GM21381 (cell line): ENCODE results near the gene CDK2.
"Not testable (repeated sequence)": the region's sequence is repeated elsewhere in the genome, so short reads cannot be mapped to it uniquely, and the experiment has no call there.

Experiments
- ATAC-seq: cut with Tn5 transposase; IDR thresholded peaks from one replicate; pipeline ENCODE4 v1.9.1; 2021; ENCODE audit warnings: mild to moderate bottlenecking, moderate library complexity; ENCODE audit not compliant: unreplicated experiment

CDK2 gene

DNA sequence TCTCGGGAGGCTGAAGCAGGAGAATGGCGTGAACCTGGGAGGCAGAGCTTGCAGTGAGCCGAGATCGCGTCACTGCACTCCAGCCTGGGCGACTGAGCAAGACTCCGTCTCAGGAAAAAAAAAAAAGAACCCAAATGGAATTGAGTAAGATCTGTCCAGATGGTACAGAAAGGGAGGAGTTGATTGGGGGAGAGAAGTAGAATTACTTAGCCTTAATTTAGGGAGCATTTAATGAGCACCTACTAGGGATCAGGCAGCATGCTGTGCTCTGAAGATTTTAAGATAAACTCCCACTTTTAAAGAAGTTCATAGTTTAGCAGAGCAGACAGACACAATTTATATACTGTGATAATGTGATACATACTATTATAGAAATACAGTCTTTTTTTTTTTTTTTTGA lies 11.8 kb downstream of the CDK2 start:
- no peak for ATAC-seq

DNA sequence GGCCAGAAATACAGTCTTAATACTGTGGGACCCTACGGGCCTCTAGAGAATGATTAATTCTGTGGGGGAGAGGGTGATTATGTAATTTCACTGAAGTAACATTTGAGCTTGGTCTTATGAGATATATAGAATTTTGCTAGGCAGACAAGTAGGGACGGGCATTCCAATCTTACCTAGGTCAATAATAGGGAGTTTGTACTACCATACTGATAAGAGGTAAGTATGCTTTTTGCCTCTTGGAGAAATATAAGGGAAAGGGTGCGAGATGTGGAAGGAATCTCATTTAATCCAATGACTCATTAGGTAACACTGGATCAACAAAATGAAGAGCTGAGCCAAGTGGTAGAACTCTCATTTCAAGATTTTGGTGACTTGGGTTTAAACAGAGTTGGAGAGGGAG lies 12.4 kb downstream of the CDK2 start:
- no peak for ATAC-seq

DNA sequence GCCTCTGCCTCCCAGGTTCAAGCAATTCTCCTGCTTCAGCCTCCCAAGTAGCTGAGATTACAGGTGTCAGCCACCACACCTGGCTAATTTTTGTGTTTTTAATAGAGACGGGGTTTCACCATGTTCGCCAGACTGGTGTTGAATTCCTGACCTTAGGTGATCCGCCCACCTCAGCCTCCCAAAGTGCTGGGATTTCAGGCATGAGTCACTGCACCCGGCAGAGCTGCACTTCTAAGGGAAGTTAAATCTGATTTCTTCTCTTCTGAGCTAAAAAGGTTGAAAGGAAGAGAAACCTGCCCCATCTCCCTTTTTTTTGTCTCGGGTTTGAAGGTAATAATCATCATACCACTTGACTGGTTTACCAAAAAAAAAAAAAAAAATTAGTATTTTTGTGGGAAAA lies 15.3 kb downstream of the CDK2 start:
- not testable (repeated sequence) for ATAC-seq

GRCh38 chr12:55982319-55982936 lies 15.8 kb downstream of the CDK2 start:
- no peak for ATAC-seq

DNA sequence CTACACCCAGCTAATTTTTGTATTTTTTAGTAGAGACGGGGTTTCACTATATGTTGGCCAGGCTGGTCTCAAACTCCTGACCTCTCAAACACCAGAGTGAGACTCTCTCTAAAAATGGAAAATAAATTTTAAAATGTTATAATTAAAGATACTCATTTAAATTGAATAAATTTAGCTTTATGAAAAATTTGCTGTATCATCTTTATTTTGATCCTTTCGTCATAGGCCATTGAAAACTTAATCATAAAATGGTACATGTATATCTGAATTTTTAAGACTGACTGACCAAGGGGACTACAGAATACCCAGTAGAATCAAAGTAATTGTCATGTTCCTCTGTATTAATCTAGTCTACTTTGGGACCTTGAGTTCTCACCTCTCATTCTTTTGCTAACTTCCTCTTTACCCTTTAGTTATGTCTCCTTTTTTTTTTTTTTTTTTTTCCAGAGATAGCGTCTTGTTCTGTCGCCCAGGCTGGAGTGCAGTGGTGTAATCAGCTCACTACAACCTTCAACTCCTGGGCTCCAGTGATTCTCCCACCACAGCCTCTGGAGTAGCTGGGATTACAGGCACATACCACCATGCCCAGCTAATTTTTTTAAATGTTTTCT lies 16.7 kb downstream of the CDK2 start:
- ATAC-seq, result no peak

GRCh38 chr12:55984861-55985260 lies 18.2 kb downstream of the CDK2 start:
- no peak for ATAC-seq

DNA sequence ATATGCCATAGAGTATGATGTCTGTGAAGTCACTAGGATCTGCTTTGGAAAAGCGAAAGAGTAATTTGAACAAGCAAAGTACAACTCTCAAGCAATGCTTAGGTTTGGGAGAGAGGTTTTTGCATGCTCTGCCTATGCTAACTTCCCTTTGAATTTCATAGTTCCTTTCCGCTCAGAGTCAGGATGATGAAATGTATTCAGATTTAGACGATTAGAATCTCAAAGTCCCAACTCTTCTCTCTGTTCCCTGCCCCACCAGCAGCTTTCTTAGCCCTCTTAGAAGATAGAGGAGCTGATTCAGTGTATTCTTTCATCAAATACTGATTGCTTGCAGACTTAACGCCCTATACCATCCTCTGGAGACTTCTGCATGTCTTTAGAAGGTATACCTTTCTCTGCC lies 18.7 kb downstream of the CDK2 start:
- ATAC-seq, result no peak

DNA sequence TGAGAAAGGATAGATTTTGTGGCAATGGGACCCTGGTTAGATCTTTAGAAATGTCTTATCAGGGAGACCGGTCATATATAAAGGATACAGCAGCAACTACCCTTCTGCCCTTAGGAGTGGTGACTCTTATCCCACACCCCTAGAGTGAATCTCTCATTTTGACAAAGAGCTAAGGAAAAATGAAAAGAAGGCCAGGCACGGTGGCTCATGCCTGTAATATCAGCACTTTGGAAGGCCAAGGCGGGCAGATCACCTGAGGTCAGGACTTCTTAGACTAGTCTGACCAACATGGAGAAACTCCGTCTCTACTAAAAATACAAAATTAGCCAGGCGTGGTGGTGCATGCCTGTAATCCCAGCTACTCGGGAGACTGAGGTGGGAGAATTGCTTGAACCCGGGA lies 19.3 kb downstream of the CDK2 start:
- ATAC-seq, result not testable (repeated sequence)

DNA sequence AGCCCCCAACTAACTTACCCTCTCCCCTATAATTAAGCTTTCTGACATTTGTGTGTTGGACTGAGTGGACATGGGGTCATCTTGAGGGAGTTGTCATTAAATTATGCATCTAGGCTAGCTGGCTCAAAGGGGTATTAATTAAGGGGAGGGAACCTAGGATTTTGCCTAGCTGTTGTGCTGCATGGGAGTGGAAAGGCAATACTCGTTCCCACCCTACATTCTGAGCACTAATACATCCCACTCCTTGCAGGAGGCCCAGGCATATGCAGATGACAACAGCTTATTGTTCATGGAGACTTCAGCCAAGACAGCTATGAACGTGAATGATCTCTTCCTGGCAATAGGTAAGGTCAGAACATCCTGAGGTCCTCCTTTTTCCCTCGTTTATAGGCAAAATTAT lies 24.5 kb downstream of the CDK2 start:
- ATAC-seq, result no peak

GRCh38 chr12:55993230-55993853 lies 26.7 kb downstream of the CDK2 start:
- no peak for ATAC-seq

GRCh38 chr12:55995366-55995765 lies 28.7 kb downstream of the CDK2 start:
- no peak for ATAC-seq

- ATAC-seq, result no peak
Measured at GRCh38 chr12:55996201-55996714, 29.6 kb downstream of the CDK2 start.

- peak; percentile 100 for ATAC-seq
Measured at GRCh38 chr12:55996715-55997534, 30.3 kb downstream of the CDK2 start, which contains the start of gene SUOX. Gene SUOX, plus strand, starts transcription at chr12:55997276. Its CDS starts 4,946 bp downstream, at chr12:56002222.

DNA sequence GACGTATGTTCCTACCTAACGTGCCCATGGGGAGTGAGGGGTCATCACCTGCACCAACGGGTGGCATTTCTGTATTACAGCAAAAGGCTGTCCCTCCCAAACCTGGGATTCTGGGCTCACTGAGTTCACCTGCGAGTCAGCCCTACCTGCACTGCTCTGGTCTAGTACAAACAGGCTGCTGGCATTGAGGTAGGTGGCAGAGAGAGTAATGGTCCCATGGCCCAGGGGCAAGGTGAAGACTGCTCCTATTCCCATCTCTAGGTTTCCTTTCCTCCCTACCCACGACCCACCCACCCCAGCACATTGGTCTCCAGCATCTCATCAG lies 30.9 kb downstream of the CDK2 start:
- ATAC-seq, result no peak

GRCh38 chr12:55999522-55999921 lies 32.9 kb downstream of the CDK2 start:
- ATAC-seq, result not testable (repeated sequence)

GRCh38 chr12:55999999-56000540 lies 33.4 kb downstream of the CDK2 start:
- not testable (repeated sequence) for ATAC-seq

DNA sequence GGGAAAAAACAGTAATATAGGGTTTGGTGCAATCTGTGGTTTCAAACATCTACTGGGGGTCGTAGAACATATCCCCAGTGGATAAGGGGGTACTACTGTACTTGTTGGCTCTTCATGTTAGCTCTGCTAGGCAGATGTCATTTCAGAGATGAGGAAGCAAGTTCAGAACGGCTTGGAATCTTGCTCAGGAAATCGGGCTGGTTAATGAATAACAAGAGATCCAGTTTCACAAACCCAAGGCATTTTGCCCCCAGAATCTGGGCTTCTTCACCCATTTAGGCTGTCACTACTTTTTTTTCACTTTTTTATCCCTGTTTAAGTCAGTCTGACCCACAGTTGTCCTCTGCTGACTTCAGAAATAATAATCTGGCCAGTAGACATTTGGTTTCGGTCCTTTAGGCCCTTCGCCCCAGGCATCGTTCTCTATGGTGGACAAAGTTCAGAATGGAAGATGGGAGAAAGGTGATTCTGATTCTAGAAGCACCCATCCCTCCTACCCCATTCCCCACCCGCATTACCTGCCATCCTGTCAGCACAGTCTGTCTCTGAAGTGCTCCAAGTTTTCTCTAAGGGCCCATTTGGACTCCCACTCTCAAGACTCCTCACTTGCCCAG lies 35.0 kb downstream of the CDK2 start:
- no peak for ATAC-seq

DNA sequence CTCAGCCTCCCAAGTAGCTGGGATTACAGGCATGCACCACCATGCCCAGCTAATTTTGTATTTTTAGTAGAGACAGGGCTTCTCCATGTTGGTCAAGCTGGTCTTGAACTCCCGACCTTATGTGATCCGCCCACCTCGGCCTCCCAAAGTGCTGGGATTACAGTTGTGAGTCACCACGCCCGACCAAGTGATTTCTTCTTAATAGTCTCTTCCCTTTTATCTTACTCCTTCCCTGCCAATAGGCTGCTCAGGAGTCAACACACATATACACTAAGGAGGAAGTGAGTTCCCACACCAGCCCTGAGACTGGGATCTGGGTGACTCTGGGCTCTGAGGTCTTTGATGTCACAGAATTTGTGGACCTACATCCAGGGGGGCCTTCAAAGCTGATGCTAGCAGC lies 36.7 kb downstream of the CDK2 start:
- not testable (repeated sequence) for ATAC-seq

DNA sequence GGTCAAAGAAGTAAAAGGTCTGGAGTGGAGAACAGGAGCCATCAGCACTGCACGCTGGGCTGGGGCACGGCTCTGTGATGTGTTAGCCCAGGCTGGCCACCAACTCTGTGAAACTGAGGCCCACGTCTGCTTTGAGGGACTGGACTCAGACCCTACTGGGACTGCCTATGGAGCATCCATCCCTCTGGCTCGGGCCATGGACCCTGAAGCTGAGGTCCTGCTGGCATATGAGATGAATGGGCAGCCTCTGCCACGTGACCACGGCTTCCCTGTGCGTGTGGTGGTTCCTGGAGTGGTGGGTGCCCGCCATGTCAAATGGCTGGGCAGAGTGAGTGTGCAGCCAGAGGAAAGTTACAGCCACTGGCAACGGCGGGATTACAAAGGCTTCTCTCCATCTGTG lies 37.6 kb downstream of the CDK2 start:
- ATAC-seq, result no peak
